Measurements from ENCODE around the gene UBXN10.
A peak's percentile ranks its signal among the peaks of the same experiment; 100 is the strongest.
"Not testable (repeated sequence)": the region's sequence is repeated elsewhere in the genome, so short reads cannot be mapped to it uniquely, and the experiment has no call there.

UBXN10 gene

DNA sequence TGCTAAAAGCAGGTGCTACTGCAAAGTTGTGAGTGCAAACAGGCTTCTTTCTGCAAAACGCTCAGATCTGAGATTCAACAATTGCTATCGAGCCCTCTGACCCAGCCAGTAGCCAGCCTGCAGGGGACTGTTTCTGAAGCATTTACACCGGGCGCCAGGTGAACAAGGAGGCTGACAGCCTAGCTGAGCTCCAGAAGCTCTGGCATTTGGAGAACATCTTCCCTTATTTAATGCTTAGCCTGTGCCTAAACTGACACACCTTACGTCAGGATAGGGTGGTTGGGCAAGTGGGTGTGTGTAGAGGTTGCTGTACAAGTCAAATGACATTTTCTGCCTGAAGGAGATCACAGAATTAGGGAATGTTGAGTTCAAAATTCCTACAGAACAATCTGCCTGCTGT, 16.3 kb downstream of the UBXN10 start:
- DNase-seq (ENCODE audit: low spot score), result no peak

DNA sequence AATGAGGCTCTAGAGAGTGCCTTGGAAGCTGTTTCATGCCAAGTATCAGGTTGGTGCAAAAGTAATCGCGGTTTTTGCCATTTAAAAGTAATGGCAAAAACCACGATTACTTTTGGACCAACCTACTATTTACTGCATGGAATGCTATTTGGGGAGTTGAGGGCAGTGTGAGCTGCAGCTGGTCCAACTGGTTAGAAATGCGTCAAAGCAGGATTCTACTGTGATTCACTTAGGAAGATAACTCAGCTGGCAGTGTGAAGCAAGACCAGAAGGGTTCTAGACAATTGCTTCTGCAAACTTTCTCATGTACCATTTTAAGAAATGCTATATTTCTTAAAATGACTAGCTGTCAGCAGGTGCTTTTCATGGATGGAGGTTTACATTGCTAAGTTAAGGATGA, 21.6 kb downstream of the UBXN10 start:
- DNase-seq (ENCODE audit: low spot score), result no peak

DNA sequence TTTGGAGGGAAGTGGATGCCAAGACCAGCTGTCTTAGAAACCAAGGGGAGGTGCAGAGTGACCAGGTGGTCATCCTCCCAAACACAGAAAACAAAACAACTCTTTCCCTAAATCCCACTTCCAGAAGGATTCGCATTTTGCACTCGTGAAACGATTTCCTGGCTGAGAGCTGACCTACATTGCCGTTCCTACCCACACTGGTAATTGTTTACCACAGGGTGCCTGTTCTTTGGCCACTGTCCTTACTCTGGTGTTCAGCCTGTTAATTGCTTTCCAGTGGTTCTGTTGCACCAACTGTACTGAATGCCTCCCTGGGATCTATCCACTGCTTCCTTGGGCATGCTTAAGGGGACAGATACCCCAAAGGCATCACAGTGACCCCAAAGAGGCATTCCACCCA, 23.6 kb downstream of the UBXN10 start:
- no peak for DNase-seq (ENCODE audit: low spot score)

DNA sequence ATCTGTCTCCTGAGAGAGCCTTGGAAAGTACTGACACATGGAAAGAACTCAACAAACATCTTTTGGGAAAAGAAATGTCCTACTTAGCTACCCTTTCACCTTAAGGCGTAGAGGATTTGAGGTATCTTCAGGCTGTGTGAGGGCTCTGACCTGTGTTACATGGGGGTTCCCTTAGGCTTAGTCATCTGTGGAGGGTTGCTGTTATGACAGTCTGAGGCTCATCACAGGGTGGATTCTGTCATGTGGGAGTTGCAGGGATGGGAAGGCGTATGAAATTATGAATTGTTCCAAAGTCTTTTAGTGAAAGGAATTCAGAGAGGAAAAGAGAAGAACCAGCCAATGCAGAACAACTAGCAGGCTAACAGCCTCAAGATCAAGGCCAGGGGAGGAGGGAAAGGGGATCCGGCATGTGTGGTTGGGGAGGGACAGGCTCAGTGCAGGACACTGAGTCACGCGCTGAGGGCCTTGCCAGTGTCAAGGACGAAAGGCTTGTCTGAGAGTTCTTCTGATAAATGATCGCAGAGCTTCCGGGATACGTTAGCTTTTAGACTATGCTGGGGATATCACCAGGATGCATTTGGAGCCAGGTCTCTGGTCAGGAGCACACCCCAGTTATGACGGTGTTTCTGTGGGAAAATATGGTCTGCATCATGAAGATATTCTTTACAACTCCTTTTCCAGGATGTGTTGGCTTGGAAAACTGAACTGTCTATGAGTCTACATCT, 25.0 kb downstream of the UBXN10 start:
- no peak for DNase-seq (ENCODE audit: low spot score)

DNA sequence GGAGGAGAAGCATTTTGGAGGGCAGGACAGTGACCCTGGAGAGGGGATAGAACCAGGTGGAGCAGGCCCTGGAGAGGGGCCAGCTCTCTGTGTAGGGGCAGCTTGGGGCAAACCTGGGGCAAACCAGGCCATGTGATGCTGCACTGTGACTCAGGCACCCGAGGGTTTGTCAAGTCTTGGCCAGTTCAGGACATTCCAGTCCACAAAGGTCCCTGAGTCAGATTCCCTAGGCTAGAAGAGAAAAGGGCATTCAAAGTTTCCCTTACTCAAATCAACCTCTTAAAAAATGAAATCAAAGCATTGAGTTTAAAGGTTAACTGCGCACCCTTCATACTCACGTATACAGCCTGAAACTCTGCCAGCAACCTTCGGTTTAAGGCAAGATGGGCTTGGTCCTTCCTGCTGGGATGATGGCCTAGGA, 25.6 kb downstream of the UBXN10 start:
- DNase-seq (ENCODE audit: low spot score), result no peak

DNA sequence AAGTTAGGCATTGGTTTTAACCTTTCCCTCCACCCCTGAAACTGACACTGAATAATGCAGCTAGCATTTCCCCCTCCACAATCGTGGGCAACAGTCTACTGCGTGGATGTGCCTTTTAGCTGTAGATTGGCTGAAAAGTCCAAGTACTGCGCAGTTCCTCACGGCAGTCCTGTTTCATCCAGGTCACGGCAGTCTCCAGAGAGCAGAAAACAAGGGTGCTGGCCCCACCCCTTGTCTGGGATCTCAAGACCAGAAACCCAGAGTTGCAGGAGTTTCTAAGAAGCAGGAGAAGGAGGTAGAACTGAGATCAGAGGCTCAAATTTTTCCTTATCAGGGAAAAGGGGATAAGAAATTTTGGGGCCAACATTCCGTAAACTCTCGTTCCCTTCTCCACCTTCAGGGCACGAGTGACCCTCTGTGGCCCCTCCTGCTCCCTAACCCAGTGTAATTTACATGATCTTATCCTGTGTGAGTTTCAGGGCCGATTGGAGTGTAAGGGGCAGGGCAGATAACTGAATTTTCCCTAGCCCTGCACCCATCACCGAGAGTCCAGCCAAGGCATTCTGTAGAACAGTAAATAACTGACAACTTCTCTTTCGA, 26.3 kb downstream of the UBXN10 start:
- no peak for DNase-seq (ENCODE audit: low spot score)

DNA sequence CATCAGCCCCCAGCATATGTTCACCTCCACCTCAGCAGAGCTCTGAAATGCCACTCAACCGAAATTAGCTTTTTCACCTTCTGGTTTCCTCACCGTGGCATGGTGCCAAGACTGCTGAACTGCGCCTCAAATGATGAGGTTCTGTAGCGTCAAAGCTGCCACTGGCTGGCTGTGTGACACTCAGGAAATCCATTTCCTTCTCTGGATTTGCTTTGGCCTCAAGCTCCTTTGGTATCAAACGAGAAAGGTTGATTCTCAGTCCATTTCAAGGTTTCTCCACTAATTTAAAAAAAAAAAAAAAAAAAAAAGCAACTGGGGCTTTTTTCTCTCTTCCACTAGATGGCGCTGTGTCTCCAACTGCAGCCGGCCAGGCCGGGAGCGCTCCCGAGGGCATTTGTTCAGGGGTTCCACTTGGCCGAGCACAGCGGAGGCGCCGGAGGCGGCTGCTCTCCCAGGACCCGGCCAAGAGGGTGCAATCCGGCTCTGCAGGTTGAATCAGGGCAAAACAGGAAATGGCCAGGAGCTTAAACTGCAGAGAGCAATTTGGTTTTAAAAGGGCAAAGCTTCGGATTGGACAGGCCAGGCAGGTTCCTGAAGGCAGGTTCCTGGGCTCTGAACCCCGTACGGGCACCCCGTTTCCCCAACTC, 26.9 kb downstream of the UBXN10 start:
- peak; percentile 90 for DNase-seq (ENCODE audit: low spot score)

DNA sequence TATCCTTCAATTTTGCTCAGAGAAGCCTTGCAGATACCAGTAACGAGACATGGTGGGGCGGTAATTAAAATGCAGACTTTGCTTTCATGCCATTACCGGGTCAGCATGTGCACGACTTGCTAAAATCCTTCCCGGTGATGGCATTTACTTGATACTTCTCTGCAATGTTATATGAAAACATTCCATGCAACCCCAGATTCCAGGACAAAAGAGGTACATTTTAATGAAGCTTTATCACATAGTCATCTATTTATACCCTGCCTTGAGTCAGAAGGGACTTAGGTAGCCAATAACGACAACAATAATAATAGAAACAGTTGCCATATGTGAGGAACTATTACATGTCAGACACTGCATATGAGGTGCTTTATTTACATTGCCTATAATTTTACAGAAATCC, 29.8 kb downstream of the UBXN10 start:
- DNase-seq (ENCODE audit: low spot score), result no peak

DNA sequence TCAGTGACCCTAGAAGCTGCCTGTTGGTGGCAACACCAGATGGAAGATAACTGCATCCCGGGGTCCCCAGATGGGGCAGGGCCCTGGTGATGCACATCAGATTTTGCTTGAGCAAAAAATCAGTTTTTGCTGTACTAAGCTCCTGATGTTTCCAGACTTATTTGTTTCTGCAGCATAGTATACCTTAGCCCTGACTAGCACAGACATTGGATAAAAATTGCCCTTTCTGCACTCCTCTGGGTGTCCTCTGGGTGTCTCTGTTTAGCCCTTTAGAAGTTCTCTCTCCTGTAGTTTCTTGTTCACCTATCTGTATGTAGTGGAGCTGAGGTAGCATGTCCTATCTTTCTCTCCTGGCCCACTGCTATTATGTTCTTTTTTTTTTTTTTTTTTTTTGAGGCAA, 30.7 kb downstream of the UBXN10 start:
- no peak for DNase-seq (ENCODE audit: low spot score)

DNA sequence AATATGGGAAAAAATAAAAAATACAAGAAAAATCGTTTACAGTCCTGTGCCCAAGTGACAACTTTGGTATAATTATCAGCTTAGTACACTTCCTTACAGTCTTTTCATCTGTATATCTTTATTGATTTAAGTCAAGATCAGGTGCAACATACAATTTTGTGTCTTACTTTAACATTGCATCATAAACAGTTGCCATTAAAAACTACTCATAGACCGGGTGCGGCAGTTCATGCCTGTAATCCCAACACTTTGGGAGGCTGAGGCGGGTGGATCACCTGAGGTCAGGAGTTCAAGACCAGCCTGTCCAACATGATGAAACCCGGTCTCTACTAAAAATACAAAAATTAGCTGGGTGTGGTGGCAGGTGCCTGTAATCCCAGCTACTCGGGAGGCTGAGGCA, 33.2 kb downstream of the UBXN10 start:
- not testable (repeated sequence) for DNase-seq (ENCODE audit: low spot score)

DNA sequence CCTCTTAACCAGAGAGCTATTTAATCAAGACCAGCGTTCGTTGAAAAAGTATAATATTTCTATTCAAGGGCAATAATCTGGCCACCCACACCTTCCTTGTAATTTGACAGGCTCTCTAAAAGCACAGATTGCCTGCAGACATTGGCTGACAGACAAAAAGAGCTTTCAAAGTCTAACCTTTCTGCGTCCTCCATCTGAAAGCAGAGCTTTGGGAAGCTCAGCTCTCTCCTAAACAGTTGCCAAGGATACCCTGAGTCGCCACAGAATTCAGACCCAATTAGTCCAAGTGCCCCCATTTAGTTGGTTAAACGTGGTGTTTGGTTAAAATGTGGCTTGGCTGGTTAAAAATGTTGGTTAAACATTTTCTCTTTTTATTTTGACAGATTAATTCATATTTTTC, 34.1 kb downstream of the UBXN10 start:
- DNase-seq (ENCODE audit: low spot score), result no peak

DNA sequence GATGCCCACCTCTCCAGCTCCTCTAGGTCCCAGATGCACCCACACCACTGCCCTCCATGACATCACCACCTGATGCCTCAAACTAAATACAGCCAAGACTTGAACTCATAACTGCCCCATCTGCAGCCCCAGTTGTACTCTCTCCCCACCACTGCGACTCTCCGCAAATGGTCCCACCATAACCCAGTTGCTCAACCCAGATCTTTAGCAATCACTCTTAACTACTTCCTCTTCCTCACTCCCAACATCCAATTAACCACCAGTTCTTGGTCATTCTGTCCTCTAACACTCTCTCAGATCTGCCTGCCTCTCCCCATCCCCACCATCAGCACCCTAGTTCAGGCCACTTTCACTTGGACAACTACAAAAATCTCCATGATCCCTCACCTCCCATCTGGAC, 37.2 kb downstream of the UBXN10 start:
- no peak for DNase-seq (ENCODE audit: low spot score)

DNA sequence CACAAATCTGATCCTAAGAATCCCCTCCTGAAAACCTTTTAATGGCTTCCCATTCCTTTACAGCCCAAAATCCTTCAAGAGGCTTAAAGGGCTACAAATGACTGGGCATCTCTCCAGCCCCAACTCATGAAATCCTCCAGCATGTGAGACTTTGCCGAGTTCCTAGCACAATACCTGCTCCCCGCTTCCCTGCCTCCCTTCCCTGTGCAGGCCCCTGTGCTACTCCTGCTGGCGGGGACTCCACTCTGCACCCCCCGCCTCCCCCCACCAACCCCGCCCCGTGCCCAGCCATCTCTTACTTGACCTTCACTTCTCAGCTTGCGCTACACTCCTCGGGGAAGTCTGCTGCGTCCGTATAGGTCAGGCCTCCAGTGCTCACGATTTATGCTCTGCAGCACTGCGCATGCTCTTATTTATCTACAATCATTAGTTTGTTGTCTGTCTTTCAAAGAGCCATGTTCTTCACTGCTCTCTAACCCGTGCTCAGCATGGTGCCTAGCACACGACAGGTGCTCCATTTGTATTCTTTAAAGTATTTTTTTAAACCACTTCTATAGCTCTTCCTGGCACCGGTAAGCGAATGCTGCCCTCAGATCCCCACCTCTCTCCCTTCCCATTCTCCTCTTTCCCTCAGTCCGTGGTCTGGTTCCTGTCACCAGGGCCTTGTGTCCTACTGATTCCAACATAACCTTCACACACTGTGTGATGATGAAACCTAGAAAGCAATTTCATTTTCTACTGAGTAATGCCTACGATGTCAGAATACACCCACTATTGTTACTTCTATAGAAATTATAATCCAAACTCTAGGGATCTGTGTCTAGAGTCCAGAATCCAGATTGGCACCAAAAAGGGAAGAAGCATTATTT, 37.9 kb downstream of the UBXN10 start:
- no peak for DNase-seq (ENCODE audit: low spot score)

DNA sequence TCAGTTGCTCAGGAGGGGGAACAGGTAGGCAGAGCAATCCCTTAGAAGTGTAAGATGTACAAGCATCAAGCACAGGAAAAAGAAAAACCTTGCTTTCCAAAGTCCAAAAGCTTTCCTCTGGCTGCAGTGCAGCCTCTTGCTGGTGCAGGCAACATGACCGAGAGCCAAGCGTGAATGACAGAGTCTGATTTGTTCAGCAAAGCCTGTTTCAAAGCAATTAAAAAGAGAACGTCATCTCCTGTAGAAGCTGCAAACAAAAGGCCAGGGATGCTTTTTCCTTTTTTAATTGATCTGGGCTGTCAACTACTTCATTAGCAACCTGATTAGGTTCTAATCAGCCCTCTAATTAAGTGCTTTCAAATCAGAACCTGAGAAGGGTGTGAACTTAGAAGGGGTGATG, 38.6 kb downstream of the UBXN10 start:
- DNase-seq (ENCODE audit: low spot score), result no peak

DNA sequence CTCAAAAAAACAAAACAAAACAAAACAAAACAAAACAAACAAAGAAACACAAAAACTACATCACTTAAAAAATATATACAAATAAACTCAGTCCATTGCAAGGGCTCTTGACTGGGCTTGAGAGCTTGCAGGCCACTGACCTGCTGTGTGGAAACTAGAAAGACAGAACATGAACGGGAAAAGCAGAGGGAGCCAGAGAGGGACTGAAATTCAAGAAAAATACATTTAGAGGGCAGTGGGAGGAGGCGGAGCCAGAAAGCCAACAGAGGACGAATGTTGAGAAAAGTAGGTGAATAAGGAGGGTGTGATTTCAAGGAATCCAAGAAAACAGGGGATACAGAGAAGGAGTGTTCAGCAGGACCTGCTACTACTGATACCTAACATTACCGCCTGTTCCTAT, 41.8 kb downstream of the UBXN10 start:
- DNase-seq (ENCODE audit: low spot score), result no peak

DNA sequence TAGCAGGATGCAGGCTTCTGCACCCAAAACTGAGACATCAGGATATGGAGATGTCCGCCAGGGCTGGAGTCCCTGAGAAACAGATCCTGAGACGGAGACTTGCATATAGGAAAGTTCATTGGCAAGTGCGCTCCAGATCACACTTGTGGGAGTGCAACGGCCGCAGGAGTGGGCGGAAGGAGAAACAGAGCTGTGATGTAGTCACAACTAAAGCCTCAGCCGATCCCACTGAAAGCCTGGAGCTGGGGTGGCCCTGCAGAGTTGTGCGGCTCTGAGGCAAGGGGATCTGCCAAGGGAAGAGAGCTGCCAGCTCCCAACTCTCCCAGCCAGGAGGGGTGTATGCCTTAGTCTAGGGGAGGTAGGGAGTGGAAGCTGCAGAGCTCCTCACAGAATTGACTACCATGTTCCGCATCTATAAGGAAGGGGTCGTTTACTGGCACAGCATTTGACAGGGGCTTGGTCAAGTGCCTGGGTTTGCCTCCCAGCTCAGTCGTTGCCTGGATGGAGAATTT, 42.5 kb downstream of the UBXN10 start:
- DNase-seq (ENCODE audit: low spot score), result no peak

DNA sequence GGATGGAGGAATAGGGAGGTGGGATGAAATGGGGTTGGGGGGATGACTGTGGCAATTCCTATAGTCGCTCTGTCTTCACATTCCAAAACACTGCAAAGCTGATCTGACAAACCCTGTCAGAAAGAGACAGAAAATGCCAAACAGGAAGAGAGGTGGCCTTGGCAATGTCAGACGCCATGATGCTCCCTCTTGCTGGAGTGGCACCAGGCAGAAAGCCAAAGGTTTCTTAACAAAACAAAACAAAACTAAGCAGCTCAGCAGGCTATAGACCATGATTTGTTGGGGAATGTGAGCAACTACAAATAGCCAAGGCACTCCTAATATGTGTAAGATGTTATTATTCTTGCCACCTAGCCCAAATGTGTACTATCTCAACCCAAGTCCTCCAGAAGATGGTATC, 43.3 kb downstream of the UBXN10 start:
- no peak for DNase-seq (ENCODE audit: low spot score)

DNA sequence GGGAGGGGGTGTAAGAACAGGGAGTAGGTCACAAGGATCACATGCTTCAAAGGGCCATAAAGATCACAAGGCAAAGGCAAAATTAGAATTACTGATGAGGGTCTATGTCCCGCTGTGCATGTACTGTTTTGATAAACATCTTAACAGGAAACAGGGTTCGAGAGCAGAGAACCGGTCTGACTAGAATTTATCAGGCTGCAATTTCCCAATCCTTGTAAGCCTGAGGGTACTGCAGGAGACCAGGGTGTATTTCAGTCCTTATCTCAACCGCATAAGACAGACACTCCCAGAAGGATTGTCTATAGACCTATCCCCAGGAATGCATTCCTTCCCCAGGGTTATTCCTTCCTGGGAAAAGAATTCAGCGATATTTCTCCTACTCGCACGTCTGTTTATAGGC, 46.7 kb downstream of the UBXN10 start:
- DNase-seq (ENCODE audit: low spot score), result not testable (repeated sequence)

DNA sequence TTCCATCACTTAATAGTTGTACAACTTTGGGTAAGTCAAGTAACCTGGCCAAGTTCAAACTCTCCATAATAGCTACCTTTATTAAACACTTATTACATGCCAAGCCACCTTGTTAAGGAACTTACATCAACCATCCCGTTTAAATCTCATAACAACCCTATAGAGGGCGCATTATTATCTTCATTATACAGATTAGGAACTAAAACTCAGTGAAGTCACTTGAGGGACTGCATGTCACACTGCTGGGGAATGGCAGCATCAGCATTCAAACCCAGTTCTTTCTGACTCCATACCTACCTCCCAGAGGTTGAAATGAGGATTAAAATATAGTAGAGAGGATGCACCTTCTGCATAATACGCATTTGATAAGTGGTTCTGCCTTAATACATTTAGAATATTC, 47.5 kb downstream of the UBXN10 start:
- DNase-seq (ENCODE audit: low spot score), result no peak

DNA sequence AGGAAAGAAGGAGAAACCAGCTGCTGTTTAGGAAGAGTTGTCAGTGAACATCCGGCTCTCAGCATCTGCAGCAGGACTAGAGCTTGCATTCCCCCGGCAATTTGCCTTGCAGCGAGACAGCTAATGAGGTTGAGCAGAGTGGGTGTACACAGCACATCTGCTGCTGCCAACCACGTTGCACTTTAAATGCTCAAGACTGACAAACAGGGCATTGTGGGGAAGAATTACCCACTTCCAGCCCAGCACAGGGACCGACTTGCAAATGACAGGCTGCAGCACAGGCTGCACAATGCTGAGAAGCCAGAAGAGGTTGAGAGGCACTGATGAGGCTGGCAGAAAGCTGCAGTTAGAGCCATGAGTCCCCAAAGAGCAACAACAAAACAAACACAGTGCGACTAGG, 48.0 kb downstream of the UBXN10 start:
- DNase-seq (ENCODE audit: low spot score), result no peak

DNA sequence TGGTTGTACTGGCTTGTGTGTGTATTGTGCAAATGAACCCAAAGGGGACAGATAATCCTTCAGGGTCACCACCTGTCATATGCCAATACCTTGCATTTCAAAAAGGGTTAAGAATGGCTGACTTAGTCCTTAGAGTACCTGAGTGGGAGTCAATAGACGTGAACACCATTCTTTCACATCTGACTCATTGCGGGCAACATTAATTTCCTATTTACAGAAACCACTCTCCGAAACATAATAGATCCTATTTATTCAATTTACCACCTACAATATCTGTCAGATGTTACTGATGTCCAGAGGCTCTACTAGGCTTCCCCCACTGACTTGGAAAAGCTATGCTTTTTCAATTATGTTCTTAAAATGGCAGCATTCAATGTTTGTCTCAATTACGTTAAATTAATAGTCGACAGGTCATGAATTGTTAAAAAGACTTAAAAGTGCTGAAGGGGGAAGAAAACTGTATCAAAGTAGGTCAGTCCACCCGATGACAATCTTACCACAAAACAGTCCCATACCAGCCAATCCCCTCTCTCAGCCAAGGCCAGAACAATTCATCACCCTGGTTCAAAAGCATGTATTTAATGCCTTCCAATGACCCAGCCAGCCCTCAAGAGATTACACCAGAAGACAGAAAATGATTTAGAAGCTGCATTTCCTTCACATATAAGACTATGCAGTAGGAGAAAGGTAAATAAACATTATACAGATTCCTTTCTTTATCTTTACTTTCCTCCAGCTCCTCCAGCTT, 49.1 kb downstream of the UBXN10 start:
- no peak for DNase-seq (ENCODE audit: low spot score)

DNA sequence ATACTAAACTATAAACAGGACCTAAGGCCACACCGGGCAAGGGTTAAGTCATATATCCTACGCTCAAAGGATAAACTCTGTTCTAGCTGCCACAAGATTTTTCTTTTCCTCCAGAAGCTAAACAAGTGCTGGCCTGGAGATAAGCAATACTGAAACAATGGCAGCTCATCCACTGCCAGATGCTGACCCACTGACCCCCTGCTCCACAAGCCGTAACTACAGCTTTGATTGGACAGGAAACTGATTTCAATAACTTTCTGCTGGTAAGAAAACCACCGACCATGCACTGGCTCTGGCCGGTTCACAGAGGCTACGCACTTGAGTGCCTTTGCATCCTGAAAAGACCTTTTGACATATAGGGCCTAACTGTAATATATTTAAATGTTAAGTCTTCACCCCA, 51.8 kb downstream of the UBXN10 start:
- no peak for DNase-seq (ENCODE audit: low spot score)

All from ecto neural progenitor cell (in vitro differentiated cells).